ENCODE results near the gene HOXA5. TPM values are rescaled to one million over a fixed set of nuclear protein-coding genes. Genes with fewer than 3 reads are reported as not detected.

Gene HOXA5
- total RNA-seq, 2 donors from 2014 or later = 0.99 to 2.6 TPM

- H3K4me1 ChIP-seq = peaks cover 12% of the 10 kb centered on the region
- no peak for ATAC-seq
- peaks cover 5 to 26% of the 10 kb centered on the region in 2 donors for H3K27me3 ChIP-seq
- TF ChIP-seq CTCF (IDR thresholded peaks at IDR 0.05) (no peak), POLR2A (IDR thresholded peaks at IDR 0.05) (no peak)
- H3K4me3 ChIP-seq = no peak overlapping the region
- no peak for DNase-seq
- H3K36me3 ChIP-seq (replicated peaks in 1 of 2; ENCODE audit: insufficient read depth in 1 of 2, low read depth in 2 of 2) = no peaks in the 10 kb centered on the region
- WGBS, 2 donors = 28 to 33% methylated on average over 4 of the region's 4 CpGs
- H3K27ac ChIP-seq = no peak overlapping the region
- intact Hi-C loops (cut with DNase I) = no loop called here
- no peaks in the 10 kb centered on the region for H3K9me3 ChIP-seq
Observed at GRCh38 chr7:27112361-27112760, 31.1 kb downstream of the HOXA5 start.

- WGBS, 2 donors = 12 to 17% methylated on average over 4 of the region's 4 CpGs
- ATAC-seq = no peak
- peaks cover 5 to 32% of the 10 kb centered on the region in 2 donors for H3K27me3 ChIP-seq
- no peak overlapping the region for H3K4me3 ChIP-seq
- intact Hi-C loops (cut with DNase I) = no loop called here
- H3K9me3 ChIP-seq = no peaks in the 10 kb centered on the region
- DNase-seq = no peak
- H3K36me3 ChIP-seq (replicated peaks in 1 of 2; ENCODE audit: insufficient read depth in 1 of 2, low read depth in 2 of 2) = no peaks in the 10 kb centered on the region
- peak overlapping the region in 1 of 4 donors; percentile 34 for H3K27ac ChIP-seq
- H3K4me1 ChIP-seq = peaks cover 12% of the 10 kb centered on the region
- TF ChIP-seq POLR2A (IDR thresholded peaks at IDR 0.05) = no peak
Observed at GRCh38 chr7:27111751-27112277, 31.7 kb downstream of the HOXA5 start.

- ATAC-seq = no peak
- Histone ChIP-seq H3K9me3 (no peaks in the 10 kb centered on the region), H3K27ac (peak overlapping the region in 2 of 4 donors; percentile 21 to 34), H3K27me3 (peaks cover 5 to 37% of the 10 kb centered on the region in 2 donors), H3K4me3 (no peak overlapping the region), H3K4me1 (peaks cover 16% of the 10 kb centered on the region), H3K36me3 (replicated peaks in 1 of 2; ENCODE audit: insufficient read depth in 1 of 2, low read depth in 2 of 2) (no peaks in the 10 kb centered on the region)
- intact Hi-C loops (cut with DNase I) = no loop called here
- TF ChIP-seq POLR2A (IDR thresholded peaks at IDR 0.05) = no peak
- TF ChIP-seq CTCF (IDR thresholded peaks at IDR 0.05) = no peak
- DNase-seq = peak in 1 of 4 donors; percentile 12
- 20 to 24% methylated on average over 5 to 6 of the region's 6 CpGs for WGBS, 2 donors
Observed at GRCh38 chr7:27111042-27111750, 32.3 kb downstream of the HOXA5 start.

- H3K4me1 ChIP-seq = peaks cover 12% of the 10 kb centered on the region
- ATAC-seq = peak; percentile 37
- no peak for TF ChIP-seq POLR2A (IDR thresholded peaks at IDR 0.05)
- no peak for TF ChIP-seq CTCF (IDR thresholded peaks at IDR 0.05)
Observed at GRCh38 chr7:27110186-27111031, 33.1 kb downstream of the HOXA5 start.

More at GRCh38 chr7:27110186-27111031, 33.1 kb downstream of the HOXA5 start:
- DNase-seq = peak in 1 of 4 donors; percentile 25
- WGBS, 2 donors = 21 to 30% methylated on average over 35 to 56 of the region's 66 CpGs
- peak overlapping the region in 3 of 4 donors; percentile 21 to 34 (median 21) for H3K27ac ChIP-seq
- no peak overlapping the region for H3K4me3 ChIP-seq
- H3K27me3 ChIP-seq = peaks cover 1 to 34% of the 10 kb centered on the region in 2 donors
- no peaks in the 10 kb centered on the region for H3K36me3 ChIP-seq (replicated peaks in 1 of 2; ENCODE audit: insufficient read depth in 1 of 2, low read depth in 2 of 2)
- intact Hi-C loops (cut with DNase I) = no loop called here
- H3K9me3 ChIP-seq = no peaks in the 10 kb centered on the region
